ENCODE results near the gene SLC25A53. TPM values are rescaled to one million over a fixed set of nuclear protein-coding genes. Genes with fewer than 3 reads are reported as not detected.

Gene SLC25A53, protein sequence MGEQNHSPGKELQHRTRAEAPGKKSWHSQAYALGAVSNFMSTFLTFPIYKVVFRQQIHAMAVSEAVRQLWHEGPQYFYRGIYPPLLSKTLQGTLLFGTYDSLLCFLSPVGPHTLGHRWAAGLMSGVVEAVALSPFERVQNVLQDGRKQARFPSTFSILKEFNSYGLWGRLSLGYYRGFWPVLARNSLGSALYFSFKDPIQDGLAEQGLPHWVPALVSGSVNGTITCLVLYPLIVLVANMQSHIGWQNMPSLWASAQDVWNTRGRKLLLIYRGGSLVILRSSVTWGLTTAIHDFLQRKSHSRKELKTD
- 12.6 and 16.4 TPM in 2 replicates for total RNA-seq

DNA sequence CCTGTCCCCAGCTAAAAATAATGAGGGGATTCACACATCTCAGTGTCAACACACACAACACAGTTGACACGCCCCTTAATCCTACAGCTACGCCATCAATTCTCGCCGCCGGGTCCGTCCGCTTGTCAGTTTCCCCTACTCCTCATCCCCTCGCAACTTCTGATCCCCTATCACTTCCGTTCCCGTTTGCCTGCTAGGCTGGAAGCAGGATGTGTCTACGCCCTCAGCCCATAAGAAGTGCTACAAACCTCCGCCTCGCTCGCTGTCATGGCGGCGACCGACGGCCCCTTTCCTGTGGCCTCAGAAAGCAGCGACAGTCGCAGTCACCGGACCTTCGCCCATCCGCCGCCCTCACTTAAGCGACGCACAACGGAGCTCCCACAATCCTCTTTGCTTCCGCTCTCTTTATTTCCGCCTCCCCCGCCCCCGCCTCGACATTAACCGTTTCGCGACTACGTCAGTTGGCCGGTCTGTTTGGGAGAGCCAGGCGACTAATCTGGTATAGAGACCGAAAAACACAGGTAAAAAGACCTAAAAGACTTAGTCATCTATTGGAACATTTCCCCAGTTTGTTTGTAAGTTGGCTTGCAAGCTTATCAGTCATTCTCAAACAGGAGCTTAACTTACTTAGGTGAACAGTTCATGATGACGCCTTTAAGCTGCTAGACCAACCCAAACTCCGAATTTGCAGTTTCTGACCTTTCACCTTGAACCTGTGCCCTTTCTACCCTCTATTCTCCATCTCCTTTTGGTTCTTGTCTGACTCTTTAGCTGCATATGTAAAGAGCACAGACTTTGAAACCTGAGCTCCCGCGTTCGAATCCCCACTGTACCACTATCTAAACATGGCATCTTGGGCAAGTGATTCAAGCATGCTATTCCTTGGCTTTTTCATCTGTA, at the start of gene SLC25A53:
Gene SLC25A53, minus strand, starts transcription at position 380 of the 900 bp plus-strand sequence. CDS start 51,752 bp downstream, outside the sequence.

DNA sequence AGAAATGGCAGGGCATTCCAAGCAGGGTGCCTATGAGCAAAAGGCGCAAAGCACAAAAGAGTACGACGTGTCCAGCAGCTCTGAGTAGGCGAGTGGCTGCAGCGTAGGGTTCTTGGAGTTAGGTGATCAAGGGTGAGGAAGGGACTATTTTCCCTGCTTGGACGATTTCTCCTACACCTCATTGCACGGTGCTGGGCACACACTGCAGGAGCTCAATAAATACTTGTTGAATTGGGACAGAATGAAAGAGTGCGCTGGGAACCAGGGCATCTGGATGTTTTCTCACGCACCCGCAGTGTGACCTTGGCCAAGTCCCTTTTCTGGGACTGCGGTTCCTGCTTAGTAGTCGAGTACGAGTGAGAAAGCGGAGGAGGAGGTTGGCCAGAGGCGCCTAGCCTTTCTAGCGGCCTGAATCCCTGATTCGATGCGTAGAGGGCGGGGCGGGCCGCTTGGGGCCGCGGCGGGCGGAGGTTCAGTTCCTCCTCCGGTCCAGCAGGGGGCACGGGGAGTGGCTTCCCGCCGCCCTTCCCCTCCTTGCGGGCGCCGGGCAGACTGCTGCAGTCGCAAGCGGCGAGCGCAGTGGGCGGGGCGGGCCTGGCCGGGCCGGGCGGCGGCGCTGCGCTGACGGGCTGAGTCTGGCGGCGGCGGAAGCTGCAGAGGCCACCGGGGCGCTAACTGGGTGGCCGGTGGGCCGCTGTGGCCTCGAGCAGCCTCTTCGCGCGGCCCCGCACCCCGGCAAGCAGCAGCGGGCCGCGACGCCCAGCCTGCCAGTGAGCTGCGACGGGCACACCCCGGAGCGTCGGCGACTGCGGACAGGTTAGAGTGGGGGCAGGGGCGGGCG, 9.3 kb upstream of the SLC25A53 start, which contains the start of gene FAM199X:
Gene FAM199X, plus strand, starts transcription at position 560 of the 841 bp plus-strand sequence. CDS start 333 bp downstream, outside the sequence.

DNA sequence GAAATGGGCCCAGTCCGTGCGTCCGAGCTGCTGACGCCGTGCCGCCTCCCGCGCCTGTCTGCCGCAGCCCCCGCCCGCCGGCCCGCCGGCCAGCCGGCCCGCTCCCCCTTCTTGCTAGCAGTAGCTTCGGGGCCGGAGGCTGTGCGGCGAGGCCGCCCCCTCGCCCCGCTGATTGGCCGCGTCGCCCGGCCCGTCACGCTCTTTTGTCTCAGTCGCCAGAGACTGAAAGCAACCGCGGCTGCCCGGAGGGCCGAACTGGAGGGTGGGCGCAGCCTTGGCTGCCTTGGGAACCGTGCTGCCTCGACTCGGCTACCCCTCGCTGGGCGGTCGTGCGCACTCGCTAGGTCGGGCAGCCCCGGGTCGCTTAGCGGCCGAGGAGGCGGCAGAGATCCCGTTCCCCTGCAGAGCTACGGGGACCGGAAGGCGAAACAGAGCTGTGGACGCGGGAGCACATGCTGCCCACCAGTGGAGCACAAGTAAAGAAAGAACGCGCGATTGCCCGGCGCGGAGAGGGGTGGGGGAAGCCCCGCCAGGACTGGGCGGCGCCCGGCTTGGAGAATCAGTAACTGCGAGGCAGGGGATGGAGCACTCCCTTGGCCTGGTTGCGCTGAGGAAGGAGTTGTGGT, 44.4 kb downstream of the SLC25A53 start, which contains the start of gene ZCCHC18:
Gene ZCCHC18, plus strand, starts transcription at position 198 of the 626 bp plus-strand sequence. CDS start 1,589 bp downstream, outside the sequence.

DNA sequence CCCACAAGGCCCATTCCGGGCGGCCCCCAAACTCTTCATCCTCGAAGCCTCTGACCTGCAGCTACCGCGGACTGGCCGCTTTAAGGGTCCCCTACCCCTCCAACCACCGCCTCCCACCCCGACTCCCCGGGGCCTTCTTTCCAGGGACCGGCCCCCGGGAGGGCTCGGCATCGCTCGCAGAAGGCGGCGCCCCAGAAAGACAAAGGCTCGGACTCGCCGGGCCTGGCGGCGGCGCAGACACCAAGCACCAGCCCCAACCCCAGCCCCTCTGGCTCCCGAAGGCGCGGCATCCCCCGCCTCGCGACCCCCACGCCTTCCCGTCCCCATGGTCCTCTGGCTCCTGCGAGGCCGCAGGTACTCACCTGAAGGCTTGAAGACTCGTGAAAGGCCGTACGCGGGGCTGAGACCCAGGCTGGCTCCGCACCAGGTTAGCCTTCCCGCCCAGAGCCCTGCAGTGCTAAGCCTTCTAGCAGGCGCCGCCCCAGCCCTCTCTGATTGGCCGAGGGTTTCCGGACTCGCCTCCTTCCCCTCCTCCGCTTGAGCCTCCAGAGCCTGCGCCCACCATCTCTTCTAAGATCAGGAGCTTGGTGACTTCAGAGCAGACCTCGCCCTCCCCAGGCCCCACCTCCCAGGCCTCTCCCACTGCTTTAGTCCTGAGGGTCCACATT, 80.9 kb downstream of the SLC25A53 start, which contains the start of gene TMSB15C:
Gene TMSB15C, minus strand, starts transcription at position 459 of the 668 bp plus-strand sequence.

Other genes starting within 250 kb of the SLC25A53 start
- 1.3 and 1.5 TPM in 2 replicates for gene TMSB15B, start 194.4 kb downstream of the SLC25A53 start, total RNA-seq
- not detected in 2 replicates for gene H2BW1, start 143.3 kb downstream of the SLC25A53 start, total RNA-seq
- not detected in 2 replicates for gene H2BW2, start 117.1 kb downstream of the SLC25A53 start, total RNA-seq
- 1.3 and 1.7 TPM in 2 replicates for gene TMSB15C, start 80.8 kb downstream of the SLC25A53 start, total RNA-seq
- gene ZCCHC18, start 44.5 kb downstream of the SLC25A53 start, total RNA-seq, result 0.52 and 1.7 TPM in 2 replicates
- 19.5 and 22.0 TPM in 2 replicates for gene FAM199X, start 9.4 kb upstream of the SLC25A53 start, total RNA-seq
- not detected in 2 replicates for gene ESX1, start 97.9 kb upstream of the SLC25A53 start, total RNA-seq

All from smooth muscle cell of the pulmonary artery (primary cell).